Activated effector memory CD4-positive, alpha-beta T cell treated with anti-CD3 and anti-CD28 coated beads, Interleukin-2, amount 50 U/mL, for 16 hours (primary cell): ENCODE measurements around the gene KLHDC1.

Source experiments
- DNase-seq: peaks from one replicate; pipeline ENCODE4 v3.0.0-alpha.2; 2020

KLHDC1 gene

DNA sequence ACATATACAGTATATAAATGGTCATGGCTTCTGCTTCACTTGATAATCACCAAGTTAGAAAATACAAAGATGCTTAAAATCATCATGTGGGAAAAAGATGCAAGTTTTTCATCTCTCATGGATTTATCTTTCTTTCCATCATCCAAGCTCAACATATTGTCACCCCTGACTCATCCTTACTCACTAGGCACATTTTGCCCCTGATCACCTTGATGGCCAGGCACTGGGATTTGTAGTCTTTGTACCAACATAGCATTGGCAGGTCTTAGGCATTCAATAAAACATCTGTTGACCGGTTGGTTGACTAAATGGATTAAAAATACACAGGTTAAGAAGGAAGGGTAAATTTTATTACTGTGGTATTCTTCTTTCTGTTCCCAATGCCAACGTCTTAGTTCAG is 103.1 kb downstream of the KLHDC1 start:
- DNase-seq = no peak
